Posterior cingulate gyrus (tissue), 11 donors: ENCODE results near the gene SPPL2B.
A peak's percentile ranks its signal among the peaks of the same experiment; 100 is the strongest.
"Not testable (repeated sequence)": the region's sequence is repeated elsewhere in the genome, so short reads cannot be mapped to it uniquely, and the experiment has no call there.

ENCODE experiments used
- DNase-seq, 10 donors: peaks; one replicate each; pipeline versions ENCODE4 v3.0.0 to v3.0.0-alpha.2; 2020 to 2021; ENCODE audit warnings: mixed read lengths in 3 of 10
- intact Hi-C: fragments of 100-400 bp; cut with DNase I; formaldehyde crosslinking; loops from one replicate; pipeline ENCODE4 v1.15.1; 2023

Gene SPPL2B

DNA sequence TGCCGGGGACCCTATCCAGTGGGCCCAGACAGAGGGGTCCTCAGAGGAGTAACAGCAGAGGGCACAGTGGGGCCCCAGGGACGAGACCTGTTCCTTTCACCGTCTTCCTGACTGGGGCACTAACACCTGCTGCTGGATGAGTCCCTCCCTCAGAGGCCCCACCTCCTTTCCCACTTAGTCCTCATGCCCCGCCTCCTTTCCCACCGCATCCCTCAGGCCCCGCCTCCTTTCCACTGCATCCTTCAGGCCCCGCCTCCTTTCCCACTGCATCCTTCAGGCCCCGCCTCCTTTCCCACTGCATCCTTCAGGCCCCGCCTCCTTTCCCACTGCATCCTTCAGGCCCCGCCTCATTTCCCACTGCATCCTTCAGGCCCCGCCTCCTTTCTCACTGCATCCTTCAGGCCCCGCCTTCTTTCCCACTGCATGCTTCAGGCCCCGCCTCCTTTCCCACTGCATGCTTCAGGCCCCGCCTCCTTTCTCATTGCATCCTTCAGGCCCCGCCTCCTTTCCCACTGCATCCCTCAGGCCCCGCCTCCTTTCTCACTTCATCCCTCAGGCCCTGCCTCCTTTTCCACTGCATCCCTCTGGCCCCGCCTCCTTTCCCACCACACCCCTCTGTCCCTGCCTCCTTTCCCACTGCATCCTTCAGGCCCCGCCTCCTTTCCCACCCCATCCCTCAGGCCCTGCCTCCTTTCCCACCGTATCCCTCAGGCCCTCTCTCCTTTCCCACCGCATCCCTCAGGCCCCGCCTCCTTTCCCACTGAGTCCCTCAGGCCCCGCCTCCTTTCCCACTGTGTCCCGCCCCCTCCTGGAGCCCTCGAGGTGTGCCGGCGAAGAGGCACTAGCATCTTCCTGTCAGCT lies 6.7 kb downstream of the SPPL2B start:
- intact Hi-C loops: loop anchor here (5.0 kb wide), 1 partner anchor 57 kb away; no protein-coding TSS in a partner anchor
- no peak for DNase-seq

DNA sequence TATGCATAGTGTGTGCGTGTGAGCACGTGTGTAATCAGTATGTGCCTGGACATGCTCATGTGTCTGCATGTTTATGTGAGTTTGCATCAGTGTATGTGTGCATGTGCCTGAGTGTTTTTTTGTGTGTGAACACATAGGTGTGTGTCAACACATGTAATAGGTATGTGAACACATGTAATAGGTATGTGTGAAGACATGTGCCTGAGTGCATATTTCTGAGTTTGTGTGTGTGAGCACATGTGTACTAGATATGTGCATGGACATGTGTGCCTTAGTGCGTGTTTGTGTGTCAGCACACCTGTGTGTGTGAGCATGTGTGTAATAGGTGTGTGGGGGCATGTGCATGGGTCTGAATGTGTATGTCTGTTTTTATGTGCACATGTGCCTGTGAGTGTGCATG lies 7.4 kb downstream of the SPPL2B start:
- intact Hi-C loops: no loop called here
- no peak for DNase-seq

DNA sequence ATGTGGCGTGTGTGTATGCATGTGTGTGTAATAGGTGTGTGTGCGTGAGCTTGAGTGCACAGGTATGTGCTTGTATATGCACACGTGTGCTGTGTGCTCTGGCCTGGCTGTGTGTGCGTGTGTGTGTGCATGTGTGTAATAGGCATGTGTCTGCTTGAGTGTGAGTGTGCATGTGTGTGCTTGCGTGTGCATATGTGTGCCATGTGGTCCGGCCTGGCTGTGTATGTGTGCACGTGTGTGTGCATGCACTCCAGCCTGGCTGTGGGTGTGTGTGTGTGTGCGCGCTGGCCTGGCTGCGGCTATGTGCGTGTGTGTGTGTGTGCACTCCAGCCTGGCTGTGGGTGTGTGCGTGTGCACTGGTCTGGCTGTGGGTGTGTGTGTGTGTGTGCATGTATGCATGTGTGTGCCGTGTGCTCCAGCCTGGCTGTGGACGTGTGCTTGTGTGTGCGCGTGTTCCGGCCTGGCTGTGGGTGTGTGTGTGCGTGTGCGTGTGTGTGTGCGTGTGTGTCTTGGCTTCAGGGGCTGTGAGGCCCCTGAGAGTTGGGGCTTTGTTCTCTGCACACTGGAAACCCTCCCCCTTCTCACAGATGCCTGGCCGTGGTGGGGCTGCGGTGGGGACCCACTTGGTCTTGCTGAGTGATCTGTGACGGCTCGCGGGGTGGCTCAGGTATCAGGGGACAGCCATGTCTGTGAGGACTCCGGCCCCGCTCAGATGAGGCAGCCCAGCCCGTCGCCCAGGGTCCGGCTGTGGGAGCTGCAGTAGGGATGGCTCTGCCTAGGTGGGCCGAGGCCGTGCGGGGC lies 8.2 kb downstream of the SPPL2B start:
- intact Hi-C loops: no loop called here
- DNase-seq: no peak

DNA sequence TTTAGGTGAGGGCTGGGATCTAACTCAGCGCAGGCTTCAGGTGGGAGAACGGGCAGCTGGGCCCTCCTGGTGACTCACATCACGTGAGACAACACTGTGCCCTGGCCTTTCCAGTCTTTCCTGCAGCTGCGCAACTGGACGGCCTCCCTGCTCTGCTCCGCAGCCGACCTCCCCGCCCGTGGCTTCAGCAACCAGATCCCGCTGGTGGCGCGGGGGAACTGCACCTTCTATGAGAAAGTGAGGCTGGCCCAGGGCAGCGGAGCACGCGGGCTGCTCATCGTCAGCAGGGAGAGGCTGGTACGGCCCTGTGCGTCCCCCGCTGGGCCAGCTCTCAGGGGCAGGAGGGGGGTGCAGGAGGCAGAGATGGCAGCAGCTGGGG lies 8.8 kb downstream of the SPPL2B start:
- intact Hi-C loops: no loop called here
- peak in 8 of 10 donors; percentile 54 to 96 (median 70) for DNase-seq

DNA sequence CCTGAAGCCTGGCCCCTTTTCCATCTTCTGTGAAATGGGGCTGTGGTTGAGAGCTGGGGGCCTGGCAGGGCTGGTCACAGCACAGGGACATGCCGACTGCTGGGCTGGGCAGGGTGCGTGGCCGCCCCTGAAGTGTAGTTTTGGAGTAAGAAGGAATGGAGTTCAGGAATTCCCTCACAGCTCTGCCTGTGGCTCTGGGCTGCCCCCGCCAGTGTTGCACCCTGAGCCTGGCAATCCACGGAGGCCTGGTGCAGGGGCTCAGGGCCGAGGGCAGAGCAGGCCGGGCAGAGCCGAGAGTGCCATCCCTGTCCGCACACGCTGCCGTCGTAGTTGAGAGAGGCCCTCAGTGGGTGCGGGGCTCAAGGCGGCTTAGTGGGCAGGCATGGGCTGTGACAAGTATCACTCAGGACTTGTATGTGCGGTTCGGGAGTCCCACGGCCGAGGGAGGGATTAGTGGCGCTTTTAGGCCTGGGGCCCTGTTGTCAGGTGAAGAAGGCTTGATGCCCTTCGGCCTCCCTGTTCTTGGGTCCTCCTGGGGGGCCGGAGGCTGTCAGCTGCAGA lies 9.7 kb downstream of the SPPL2B start:
- no peak for DNase-seq

DNA sequence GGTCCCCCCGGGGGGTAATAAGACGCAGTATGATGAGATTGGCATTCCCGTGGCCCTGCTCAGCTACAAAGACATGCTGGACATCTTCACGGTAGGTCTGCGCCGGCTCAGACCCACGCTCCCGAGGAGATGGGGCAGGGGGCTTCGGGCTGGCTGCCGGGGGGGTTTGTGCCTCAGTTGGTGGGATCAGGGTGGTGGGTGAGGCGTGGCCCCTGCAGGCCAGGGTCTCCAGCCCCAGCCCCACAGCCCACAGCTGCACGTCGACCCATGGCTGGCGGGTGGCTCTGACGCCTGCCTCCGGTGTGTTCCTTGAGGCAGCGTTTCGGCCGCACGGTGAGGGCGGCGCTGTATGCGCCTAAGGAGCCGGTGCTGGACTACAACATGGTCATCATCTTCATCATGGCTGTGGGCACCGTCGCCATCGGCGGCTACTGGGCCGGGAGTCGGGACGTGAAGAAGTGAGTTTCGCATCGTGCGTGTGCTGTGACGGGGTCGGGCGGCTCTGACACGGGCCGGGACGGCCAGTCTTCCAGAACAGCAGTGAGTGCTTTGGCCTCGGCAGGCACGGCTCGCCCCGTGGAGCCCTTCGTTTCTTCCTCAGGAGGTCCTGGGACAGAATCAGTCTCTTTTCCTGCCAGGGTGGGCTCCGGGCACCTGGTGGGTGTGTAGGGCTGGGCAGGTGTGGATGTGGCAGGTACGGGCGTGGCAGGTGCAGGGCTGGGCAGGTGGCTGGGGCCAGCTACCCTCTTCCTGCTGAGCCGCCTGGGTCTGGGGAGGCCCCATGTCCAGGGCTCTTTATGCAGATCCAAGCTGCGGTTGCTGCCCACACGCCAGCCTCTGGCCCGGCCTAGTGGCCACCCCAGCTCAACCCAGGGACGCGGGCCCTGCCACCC lies 10.5 kb downstream of the SPPL2B start:
- intact Hi-C loops: no loop called here

More for the DNA sequence above, 9.7 kb downstream of the SPPL2B start:
- intact Hi-C loops: no loop called here

DNA sequence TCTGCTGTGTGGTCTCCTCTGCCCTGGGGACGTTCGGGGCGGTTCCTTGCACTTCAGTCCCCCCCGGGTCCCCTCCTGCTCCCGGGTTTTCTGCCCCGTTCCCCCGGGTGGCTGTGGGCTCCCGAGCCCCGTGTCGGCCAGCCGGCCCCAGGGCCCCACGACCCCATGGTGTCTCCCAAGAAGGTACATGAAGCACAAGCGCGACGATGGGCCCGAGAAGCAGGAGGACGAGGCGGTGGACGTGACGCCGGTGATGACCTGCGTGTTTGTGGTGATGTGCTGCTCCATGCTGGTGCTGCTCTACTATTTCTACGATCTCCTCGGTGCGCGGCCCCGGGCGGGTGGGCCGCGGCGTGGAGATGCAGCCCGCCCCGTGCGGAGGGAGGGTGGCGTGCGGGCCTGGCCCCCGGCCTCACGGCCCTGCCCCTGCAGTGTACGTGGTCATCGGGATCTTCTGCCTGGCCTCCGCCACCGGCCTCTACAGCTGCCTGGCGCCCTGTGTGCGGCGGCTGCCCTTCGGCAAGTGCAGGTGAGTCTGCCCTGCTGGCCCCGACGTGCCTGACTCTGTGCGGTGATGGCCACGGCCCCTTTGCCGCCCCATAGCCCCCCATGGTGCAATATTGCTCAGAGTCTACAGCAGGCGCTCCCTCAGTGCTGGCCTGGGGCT lies 11.3 kb downstream of the SPPL2B start:
- intact Hi-C loops: no loop called here
- DNase-seq: peak in 1 of 10 donors; percentile 37

More for the DNA sequence above, 10.5 kb downstream of the SPPL2B start:
- DNase-seq: peak in 1 of 10 donors; percentile 71

DNA sequence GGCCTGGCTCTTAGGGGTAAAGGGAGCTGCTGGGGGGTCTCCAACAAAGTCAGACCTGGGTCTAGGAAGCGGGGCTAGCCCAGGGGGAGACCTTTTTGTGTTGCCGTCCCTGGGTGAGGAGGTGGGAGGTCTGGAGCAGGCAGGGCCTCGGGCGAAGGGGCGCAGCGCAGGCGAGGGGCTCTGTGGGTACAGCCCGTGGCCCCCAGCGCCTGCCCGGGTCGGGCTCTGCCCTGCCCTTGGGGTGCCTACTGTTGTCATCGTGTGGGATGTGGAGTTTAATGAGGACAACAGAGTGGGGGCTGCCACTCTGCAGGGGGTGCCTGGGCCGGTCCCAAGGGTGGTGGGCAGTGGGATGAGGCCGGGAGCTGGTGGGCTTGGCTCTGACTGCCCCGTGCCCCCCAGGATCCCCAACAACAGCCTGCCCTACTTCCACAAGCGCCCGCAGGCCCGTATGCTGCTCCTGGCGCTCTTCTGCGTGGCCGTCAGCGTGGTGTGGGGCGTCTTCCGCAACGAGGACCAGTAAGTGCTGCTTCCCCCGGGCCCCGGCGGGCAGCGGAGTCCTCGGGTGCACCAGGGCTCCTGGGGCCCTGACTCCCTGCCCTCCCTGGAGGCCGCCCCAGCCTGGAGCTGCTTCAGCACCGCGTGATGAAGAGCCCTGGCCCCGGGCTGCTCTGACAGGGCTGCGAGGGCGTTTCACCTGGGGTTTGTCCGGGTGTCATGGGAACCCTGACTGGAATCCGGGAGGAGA lies 12.2 kb downstream of the SPPL2B start:
- intact Hi-C loops: no loop called here
- DNase-seq: no peak

DNA sequence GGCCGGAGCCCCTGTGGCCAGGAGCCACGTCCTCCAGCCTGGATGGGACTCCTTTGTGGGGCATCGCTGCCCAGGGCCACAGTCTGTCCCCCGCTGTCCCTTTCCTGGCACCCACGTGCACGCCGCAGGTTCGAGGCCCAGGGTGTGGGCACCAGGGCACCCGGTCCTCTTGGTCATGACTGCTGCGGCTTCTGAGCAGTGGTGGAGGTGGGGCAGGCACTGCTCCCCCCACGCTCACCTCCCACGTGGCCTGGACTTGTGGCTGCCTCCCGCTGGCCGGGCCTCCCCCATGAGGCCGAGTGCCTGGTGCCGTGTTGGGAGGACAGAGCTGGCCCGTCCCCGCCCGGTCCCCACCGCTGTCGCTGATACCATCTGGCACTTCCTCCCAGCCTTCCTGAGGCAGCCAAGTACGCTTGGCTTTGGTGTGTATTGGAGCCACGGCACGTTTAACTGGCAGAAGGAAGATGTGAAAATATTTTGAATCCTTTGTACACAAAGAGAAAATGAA lies 12.8 kb downstream of the SPPL2B start:
- intact Hi-C loops: no loop called here
- peak in 1 of 10 donors; percentile 87 for DNase-seq

DNA sequence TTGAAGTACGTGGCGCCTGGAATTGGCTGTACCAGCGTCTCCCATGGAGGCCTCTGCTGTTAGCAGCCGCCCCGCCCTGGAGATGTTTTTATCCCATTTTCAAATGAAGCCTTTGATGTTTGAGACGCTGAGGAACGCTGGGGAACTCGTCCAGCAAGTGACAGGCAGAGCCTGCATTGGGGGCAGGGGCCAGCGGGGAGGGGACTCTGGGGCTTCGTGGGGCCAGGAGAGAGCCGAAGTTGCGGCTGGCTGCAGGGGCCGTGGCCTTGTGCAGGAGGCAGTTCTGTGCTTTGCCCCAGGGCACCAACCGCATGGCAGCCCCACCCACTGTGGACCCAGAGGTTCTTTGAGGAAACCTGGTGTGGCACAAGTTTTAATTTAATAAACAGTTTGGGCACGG lies 13.5 kb downstream of the SPPL2B start:
- DNase-seq: peak in 2 of 10 donors; percentile 57 to 84
- intact Hi-C loops: no loop called here

DNA sequence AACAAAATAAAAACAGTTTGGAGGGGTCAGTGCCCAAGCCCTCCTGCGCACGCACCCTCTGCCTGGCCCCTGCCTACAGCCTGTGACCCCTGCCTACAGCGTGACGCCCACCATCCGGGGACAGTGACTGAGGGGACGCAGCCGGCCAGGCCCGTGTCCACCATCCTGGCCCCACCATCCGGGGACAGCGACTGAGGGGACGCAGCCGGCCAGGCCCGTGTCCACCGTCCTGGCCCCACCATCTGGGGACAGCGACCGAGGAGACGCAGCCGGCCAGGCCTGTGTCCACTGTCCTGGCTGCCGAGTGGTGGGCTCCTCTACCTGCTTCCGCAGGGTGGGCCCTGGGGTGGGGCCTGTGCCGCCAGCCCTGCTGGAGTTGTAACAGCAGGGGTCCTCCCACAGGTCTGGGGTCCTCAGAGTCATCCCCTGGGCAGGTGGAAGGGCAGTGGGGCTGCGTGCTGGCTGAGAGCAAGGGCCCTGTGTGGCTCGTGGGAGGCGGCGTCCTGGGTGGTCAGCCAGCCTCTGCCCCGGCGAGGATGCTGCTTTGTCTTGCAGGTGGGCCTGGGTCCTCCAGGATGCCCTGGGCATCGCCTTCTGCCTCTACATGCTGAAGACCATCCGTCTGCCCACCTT lies 14.3 kb downstream of the SPPL2B start:
- DNase-seq: peak in 3 of 10 donors; percentile 40 to 63 (median 61)
- intact Hi-C loops: no loop called here

DNA sequence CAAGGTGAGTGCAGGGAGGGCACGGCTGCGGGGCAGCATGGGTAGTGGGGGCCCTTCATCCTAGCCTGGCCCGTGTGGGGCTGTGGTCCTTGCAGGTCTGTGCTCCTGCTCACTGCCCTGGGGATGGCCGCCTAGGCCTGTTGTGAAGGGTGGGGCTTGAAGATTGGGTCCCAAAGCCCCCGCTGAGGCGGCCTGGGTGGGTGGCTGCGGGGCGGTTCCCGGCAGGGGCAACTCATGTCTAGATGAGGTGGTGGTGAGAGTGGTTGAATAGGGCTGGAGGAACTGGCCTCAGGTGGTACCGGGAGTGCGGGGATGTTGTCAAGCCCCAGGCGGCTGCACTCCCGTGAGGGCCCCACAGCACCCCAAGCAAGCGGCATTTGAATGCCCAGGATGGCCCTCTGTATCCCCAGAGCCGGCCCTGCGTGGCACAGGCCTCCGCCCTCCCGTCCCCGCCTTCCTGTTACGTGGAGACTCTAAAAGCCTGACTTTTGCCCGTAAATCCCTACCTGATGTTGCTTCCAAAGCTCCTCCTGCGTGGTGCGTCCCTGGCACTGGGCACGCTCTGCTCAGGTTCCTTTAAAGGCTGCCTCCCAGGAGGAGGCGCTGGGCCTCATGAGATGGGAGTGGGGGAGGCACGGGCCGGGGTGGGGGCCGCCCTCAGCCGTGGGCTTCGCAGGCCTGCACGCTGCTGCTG lies 15.0 kb downstream of the SPPL2B start:
- intact Hi-C loops: no loop called here
- DNase-seq: peak in 3 of 10 donors; percentile 48 to 78 (median 66)

DNA sequence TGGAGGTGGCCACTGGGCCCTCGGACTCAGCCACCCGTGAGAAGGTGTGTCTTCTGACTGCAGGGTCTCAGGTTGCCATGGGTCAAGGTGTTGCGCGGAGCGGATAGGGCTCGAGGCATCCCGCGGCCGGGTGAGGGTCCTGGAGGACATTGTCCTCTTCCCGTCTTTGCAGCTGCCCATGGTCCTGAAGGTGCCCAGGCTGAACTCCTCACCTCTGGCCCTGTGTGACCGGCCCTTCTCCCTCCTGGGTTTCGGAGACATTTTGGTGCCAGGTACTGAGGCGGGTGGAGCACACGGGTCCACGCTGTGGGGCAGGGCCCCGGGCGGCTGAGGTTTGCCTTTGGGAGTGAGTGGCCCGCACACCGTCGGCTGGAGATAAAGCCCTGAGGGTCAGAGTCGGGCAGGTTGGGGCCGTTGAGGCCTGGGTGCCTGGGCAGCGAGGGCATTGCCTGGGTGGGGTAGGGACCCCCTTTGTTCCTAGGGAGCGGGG lies 15.9 kb downstream of the SPPL2B start:
- DNase-seq: peak in 3 of 10 donors; percentile 67 to 76 (median 75)

DNA sequence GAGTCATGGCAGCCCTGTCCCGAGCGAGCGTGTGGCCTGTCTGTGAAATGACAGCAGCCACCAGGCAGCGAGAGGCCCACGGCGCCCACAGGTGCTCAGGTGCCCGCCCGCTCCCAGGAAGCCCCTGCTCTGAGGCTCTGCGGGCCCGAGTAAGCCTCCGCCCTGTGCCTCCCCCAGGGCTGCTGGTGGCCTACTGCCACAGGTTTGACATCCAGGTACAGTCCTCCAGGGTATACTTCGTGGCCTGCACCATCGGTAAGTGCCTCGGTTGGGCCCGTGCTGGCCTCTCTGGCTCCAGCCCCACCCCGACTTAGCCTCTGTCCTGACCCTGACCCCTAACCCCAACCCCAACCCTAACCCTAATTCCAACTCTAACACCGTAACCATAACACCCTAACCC lies 16.6 kb downstream of the SPPL2B start:
- DNase-seq: peak in 2 of 10 donors; percentile 66 to 70
- intact Hi-C loops: no loop called here

More for the DNA sequence above, 15.9 kb downstream of the SPPL2B start:
- intact Hi-C loops: no loop called here

DNA sequence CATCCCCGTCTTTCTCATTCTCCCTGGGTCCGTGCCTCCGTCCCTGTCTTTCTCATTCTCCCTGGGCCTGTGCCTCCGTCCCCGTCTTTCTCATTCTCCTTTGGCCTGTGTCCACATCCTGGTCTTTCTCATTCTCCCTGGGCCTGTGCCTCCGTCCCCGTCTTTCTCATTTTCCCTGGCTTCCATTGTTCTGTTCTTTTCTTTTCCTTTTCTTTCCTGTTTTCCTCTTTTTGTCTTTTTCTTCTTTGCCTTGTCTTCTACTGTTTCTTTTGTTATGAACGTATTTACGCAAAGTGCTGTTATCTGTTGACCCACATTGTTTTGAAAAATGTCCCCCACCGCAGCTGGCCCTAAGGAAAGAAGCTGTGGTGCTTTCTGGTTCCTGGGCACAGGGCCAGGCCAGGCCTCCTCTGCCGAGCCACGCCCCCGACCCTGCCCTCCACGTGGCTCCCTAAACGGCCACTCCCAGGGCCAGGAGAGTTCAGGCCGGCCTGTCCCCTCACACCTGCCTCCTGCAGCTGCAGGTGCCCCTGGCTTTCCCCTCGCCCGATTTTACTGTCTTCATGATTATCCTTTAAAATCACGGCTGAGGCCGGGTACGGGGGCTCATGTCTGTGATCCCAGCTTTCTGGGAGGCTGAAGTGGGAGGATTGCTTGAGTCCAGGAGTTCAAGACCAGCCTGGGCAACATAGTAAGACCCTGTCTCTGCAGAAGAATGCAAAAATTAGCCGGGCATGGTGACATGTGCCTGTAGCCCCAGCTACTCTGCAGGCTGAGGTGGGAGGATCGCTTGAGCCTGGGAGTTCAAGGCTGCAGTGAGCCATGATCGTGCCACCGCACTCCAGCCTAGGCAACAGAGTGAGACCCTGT lies 17.5 kb downstream of the SPPL2B start:
- peak in 4 of 10 donors; percentile 18 to 87 (median 73) for DNase-seq
- intact Hi-C loops: no loop called here

DNA sequence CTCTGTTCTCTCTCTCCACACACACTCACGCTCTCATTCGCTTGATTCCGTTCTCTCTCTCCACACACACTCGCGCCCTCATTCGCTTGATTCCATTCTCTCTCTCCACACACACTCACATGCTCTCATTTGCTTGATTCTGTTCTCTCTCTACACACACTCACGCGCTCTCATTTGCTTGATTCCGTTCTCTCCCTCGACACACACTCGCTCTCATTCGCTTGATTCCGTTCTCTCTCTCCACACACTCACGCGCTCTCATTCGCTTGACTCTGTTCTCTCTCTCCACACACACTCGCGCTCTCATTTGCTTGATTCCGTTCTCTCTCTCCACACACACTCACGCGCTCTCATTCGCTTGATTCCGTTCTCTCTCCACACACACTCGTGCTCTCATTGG lies 21.3 kb downstream of the SPPL2B start:
- intact Hi-C loops, DNase-seq: not testable (repeated sequence)
